HEK293 (cell line): ENCODE data around the gene PLD3.

Experiments
- ATF2 ChIP-seq: fragments of 450-650 bp; formaldehyde crosslinking; IDR thresholded peaks from 2 replicates; pipeline ENCODE4 v1.5.1; 2016; ENCODE audit warnings: missing biosample characterization, missing genetic modification characterization, low read depth
- GLIS2 ChIP-seq: fragments of 450-650 bp; formaldehyde crosslinking; IDR thresholded peaks from 2 replicates; pipeline ENCODE4 v1.5.1; 2016; ENCODE audit warnings: missing biosample characterization, missing genetic modification characterization
- ZBTB17 ChIP-seq: fragments of 450-650 bp; formaldehyde crosslinking; IDR thresholded peaks from 2 replicates; pipeline ENCODE4 v1.5.1; 2016; ENCODE audit warnings: missing biosample characterization, missing genetic modification characterization
- ZBTB20 ChIP-seq: fragments of 450-650 bp; formaldehyde crosslinking; IDR thresholded peaks from 2 replicates; pipeline ENCODE4 v1.5.1; 2016; ENCODE audit warnings: missing biosample characterization, missing genetic modification characterization
- ZBTB48 ChIP-seq: fragments of 450-650 bp; formaldehyde crosslinking; IDR thresholded peaks from 2 replicates; pipeline ENCODE4 v1.5.1; 2016; ENCODE audit warnings: missing biosample characterization, missing genetic modification characterization
- ZBTB7A ChIP-seq: fragments of 450-650 bp; formaldehyde crosslinking; IDR thresholded peaks from 2 replicates; pipeline ENCODE4 v1.5.1; 2016; ENCODE audit warnings: low read depth, missing biosample characterization, missing genetic modification characterization
- ZNF121 ChIP-seq: fragments of 450-650 bp; formaldehyde crosslinking; IDR thresholded peaks from 2 replicates; pipeline ENCODE4 v1.5.1; 2016; ENCODE audit warnings: missing biosample characterization, missing genetic modification characterization
- ZNF155 ChIP-seq: fragments of 450-650 bp; formaldehyde crosslinking; IDR thresholded peaks from 2 replicates; pipeline ENCODE4 v1.5.1; 2016; ENCODE audit warnings: missing biosample characterization, missing genetic modification characterization
- ZNF2 ChIP-seq: fragments of 450-650 bp; formaldehyde crosslinking; IDR thresholded peaks from 2 replicates; pipeline ENCODE4 v1.5.1; 2016; ENCODE audit warnings: missing biosample characterization, missing genetic modification characterization
- ZNF324 ChIP-seq: fragments of 450-650 bp; formaldehyde crosslinking; IDR thresholded peaks from 2 replicates; pipeline ENCODE4 v1.5.1; 2016; ENCODE audit warnings: missing biosample characterization, missing genetic modification characterization
- ZNF394 ChIP-seq: fragments of 450-650 bp; formaldehyde crosslinking; IDR thresholded peaks from 2 replicates; pipeline ENCODE4 v1.5.1; 2016; ENCODE audit warnings: missing biosample characterization, missing genetic modification characterization, mild to moderate bottlenecking, moderate library complexity, borderline replicate concordance
- ZNF518A ChIP-seq: fragments of 450-650 bp; formaldehyde crosslinking; conservative IDR thresholded peaks from 2 replicates; pipeline ENCODE4 v1.5.1; 2016; ENCODE audit warnings: low read depth, missing biosample characterization, missing genetic modification characterization
- ZNF558 ChIP-seq: fragments of 450-650 bp; formaldehyde crosslinking; IDR thresholded peaks from 2 replicates; pipeline ENCODE4 v1.5.1; 2016; ENCODE audit warnings: missing biosample characterization, missing genetic modification characterization
- ZNF692 ChIP-seq: fragments of 450-650 bp; formaldehyde crosslinking; IDR thresholded peaks from 2 replicates; pipeline ENCODE4 v1.5.1; 2016; ENCODE audit warnings: missing biosample characterization, missing genetic modification characterization
- ZNF76 ChIP-seq: fragments of 450-650 bp; formaldehyde crosslinking; IDR thresholded peaks from 2 replicates; pipeline ENCODE4; 2016; ENCODE audit warnings: low read depth, missing biosample characterization, missing genetic modification characterization, borderline replicate concordance
- ZNF792 ChIP-seq: fragments of 450-650 bp; formaldehyde crosslinking; IDR thresholded peaks from 2 replicates; pipeline ENCODE4 v1.5.1; 2016; ENCODE audit warnings: missing biosample characterization, missing genetic modification characterization
- ZSCAN16 ChIP-seq: fragments of 450-650 bp; formaldehyde crosslinking; IDR thresholded peaks from 2 replicates; pipeline ENCODE4 v1.5.1; 2016; ENCODE audit warnings: missing biosample characterization, missing genetic modification characterization
- ZXDB ChIP-seq: fragments of 450-650 bp; formaldehyde crosslinking; IDR thresholded peaks from 2 replicates; pipeline ENCODE4 v1.5.1; 2016; ENCODE audit warnings: missing biosample characterization, missing genetic modification characterization
- TF ChIP-seq, protein P1 (sequence below): fragments of 450-650 bp; formaldehyde crosslinking; IDR thresholded peaks from 2 replicates; pipeline ENCODE4 v1.5.1; 2016; ENCODE audit warnings: missing biosample characterization, missing genetic modification characterization
- TF ChIP-seq, protein P2 (sequence below): fragments of 450-650 bp; formaldehyde crosslinking; IDR thresholded peaks from 2 replicates; pipeline ENCODE4 v1.5.1; 2016; ENCODE audit warnings: missing biosample characterization, missing genetic modification characterization
- TF ChIP-seq, protein P3 (sequence below): fragments of 450-650 bp; formaldehyde crosslinking; IDR thresholded peaks from 2 replicates; pipeline ENCODE4 v1.5.1; 2016; ENCODE audit warnings: missing biosample characterization, missing genetic modification characterization, borderline replicate concordance

The PLD3 gene

DNA sequence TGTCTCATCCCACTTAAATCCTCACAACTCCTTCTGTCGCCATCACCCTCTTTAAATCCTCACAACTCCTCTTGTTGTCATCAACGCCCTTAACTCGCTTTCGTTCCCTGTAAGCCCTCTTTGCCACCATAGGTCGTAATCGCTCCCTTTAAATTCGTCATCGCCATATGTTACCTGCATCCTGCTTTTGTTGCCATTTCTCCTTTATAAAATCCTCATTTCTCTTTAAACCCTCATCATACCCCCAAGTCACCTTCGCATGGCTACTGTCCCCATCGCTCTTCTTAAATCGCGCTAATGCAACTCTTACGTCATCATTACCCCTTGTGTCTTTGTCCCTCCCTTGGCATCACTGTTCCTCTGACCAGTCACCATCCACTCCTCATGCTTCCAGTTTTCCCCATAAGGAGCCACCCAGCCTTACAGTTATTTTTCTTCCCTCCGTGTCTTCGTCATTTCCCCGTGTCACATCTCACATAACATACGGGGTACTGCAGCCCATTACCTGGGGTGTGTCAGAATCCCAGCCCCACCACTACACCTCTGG, 539 bp downstream of the PLD3 start (continued):
- TF ChIP-seq ZNF518A (tag by site-specific recombination) (no peak; the same call in 1 of the 2 replicates), ZNF76 (tag by site-specific recombination) (peak; percentile 56), ZBTB48 (tag by site-specific recombination) (peak; percentile 97), ZXDB (tag by site-specific recombination) (peak; percentile 69), ZNF558 (peak; percentile 84; the same call in 1 of the 2 replicates), ZNF692 (tag by site-specific recombination) (peak; percentile 92), ZNF394 (tag by site-specific recombination) (0 out of 2 replicates have a peak, but pooled peaks have one; percentile 23), ZSCAN16 (tag by site-specific recombination) (no peak; the same call in 1 of the 2 replicates), ZNF792 (tag by site-specific recombination) (peak; percentile 71; the same call in 1 of the 2 replicates), ZBTB17 (tag by site-specific recombination) (peak; percentile 64), ZNF121 (tag by site-specific recombination) (no peak), ZNF2 (peak; percentile 80), ZBTB20 (tag by site-specific recombination) (0 out of 2 replicates have a peak, but pooled peaks have one; percentile 41), ZNF324 (peak; percentile 95), GLIS2 (tag by site-specific recombination) (peak; percentile 45), ZBTB7A (tag by site-specific recombination) (peak; percentile 81), ZNF155 (tag by site-specific recombination) (0 out of 2 replicates have a peak, but pooled peaks have one; percentile 47), ATF2 (tag by site-specific recombination) (peak; percentile 100)
- TF ChIP-seq, protein P1, sequence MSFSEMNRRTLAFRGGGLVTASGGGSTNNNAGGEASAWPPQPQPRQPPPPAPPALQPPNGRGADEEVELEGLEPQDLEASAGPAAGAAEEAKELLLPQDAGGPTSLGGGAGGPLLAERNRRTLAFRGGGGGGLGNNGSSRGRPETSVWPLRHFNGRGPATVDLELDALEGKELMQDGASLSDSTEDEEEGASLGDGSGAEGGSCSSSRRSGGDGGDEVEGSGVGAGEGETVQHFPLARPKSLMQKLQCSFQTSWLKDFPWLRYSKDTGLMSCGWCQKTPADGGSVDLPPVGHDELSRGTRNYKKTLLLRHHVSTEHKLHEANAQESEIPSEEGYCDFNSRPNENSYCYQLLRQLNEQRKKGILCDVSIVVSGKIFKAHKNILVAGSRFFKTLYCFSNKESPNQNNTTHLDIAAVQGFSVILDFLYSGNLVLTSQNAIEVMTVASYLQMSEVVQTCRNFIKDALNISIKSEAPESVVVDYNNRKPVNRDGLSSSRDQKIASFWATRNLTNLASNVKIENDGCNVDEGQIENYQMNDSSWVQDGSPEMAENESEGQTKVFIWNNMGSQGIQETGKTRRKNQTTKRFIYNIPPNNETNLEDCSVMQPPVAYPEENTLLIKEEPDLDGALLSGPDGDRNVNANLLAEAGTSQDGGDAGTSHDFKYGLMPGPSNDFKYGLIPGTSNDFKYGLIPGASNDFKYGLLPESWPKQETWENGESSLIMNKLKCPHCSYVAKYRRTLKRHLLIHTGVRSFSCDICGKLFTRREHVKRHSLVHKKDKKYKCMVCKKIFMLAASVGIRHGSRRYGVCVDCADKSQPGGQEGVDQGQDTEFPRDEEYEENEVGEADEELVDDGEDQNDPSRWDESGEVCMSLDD (tag by site-specific recombination), result peak; percentile 80
- TF ChIP-seq, protein P2, sequence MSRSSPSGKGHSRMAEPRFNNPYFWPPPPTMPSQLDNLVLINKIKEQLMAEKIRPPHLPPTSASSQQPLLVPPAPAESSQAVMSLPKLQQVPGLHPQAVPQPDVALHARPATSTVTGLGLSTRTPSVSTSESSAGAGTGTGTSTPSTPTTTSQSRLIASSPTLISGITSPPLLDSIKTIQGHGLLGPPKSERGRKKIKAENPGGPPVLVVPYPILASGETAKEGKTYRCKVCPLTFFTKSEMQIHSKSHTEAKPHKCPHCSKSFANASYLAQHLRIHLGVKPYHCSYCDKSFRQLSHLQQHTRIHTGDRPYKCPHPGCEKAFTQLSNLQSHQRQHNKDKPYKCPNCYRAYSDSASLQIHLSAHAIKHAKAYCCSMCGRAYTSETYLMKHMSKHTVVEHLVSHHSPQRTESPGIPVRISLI (tag by site-specific recombination), result no peak
- TF ChIP-seq, protein P3, sequence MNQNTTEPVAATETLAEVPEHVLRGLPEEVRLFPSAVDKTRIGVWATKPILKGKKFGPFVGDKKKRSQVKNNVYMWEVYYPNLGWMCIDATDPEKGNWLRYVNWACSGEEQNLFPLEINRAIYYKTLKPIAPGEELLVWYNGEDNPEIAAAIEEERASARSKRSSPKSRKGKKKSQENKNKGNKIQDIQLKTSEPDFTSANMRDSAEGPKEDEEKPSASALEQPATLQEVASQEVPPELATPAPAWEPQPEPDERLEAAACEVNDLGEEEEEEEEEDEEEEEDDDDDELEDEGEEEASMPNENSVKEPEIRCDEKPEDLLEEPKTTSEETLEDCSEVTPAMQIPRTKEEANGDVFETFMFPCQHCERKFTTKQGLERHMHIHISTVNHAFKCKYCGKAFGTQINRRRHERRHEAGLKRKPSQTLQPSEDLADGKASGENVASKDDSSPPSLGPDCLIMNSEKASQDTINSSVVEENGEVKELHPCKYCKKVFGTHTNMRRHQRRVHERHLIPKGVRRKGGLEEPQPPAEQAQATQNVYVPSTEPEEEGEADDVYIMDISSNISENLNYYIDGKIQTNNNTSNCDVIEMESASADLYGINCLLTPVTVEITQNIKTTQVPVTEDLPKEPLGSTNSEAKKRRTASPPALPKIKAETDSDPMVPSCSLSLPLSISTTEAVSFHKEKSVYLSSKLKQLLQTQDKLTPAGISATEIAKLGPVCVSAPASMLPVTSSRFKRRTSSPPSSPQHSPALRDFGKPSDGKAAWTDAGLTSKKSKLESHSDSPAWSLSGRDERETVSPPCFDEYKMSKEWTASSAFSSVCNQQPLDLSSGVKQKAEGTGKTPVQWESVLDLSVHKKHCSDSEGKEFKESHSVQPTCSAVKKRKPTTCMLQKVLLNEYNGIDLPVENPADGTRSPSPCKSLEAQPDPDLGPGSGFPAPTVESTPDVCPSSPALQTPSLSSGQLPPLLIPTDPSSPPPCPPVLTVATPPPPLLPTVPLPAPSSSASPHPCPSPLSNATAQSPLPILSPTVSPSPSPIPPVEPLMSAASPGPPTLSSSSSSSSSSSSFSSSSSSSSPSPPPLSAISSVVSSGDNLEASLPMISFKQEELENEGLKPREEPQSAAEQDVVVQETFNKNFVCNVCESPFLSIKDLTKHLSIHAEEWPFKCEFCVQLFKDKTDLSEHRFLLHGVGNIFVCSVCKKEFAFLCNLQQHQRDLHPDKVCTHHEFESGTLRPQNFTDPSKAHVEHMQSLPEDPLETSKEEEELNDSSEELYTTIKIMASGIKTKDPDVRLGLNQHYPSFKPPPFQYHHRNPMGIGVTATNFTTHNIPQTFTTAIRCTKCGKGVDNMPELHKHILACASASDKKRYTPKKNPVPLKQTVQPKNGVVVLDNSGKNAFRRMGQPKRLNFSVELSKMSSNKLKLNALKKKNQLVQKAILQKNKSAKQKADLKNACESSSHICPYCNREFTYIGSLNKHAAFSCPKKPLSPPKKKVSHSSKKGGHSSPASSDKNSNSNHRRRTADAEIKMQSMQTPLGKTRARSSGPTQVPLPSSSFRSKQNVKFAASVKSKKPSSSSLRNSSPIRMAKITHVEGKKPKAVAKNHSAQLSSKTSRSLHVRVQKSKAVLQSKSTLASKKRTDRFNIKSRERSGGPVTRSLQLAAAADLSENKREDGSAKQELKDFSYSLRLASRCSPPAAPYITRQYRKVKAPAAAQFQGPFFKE (tag by site-specific recombination), result no peak
